Measurements from ENCODE around the gene TBC1D9B.

Gene TBC1D9B

GRCh38 chr5:179865491-179866240 is 42.0 kb downstream of the TBC1D9B start:
- TF ChIP-seq CTCF (IDR thresholded peaks at IDR 0.05) (no peak), ZFX (IDR thresholded peaks at IDR 0.05; ENCODE audit: borderline replicate concordance) (no peak)
- H3K27ac ChIP-seq, result no peak overlapping the region

- no peak for TF ChIP-seq ZFX (IDR thresholded peaks at IDR 0.05; ENCODE audit: borderline replicate concordance)
- TF ChIP-seq CTCF (IDR thresholded peaks at IDR 0.05), result no peak
- H3K27ac ChIP-seq, result no peak overlapping the region
These were observed 43.0 kb downstream of the TBC1D9B start for GRCh38 chr5:179864686-179865085.

GRCh38 chr5:179863449-179864085 is 44.1 kb downstream of the TBC1D9B start:
- no peak for TF ChIP-seq ZFX (IDR thresholded peaks at IDR 0.05; ENCODE audit: borderline replicate concordance)
- TF ChIP-seq CTCF (IDR thresholded peaks at IDR 0.05), result no peak
- no peak overlapping the region for H3K27ac ChIP-seq

GRCh38 chr5:179862891-179863290 is 44.8 kb downstream of the TBC1D9B start:
- no peak overlapping the region for H3K27ac ChIP-seq

GRCh38 chr5:179862296-179862695 is 45.4 kb downstream of the TBC1D9B start:
- no peak overlapping the region for H3K27ac ChIP-seq
- TF ChIP-seq ZFX (IDR thresholded peaks at IDR 0.05; ENCODE audit: borderline replicate concordance) (no peak), CTCF (IDR thresholded peaks at IDR 0.05) (no peak)

More at GRCh38 chr5:179862891-179863290, 44.8 kb downstream of the TBC1D9B start:
- TF ChIP-seq CTCF (IDR thresholded peaks at IDR 0.05) (no peak), ZFX (IDR thresholded peaks at IDR 0.05; ENCODE audit: borderline replicate concordance) (no peak)

GRCh38 chr5:179860301-179860700 is 47.4 kb downstream of the TBC1D9B start:
- H3K27ac ChIP-seq, result no peak overlapping the region
- TF ChIP-seq ZFX (IDR thresholded peaks at IDR 0.05; ENCODE audit: borderline replicate concordance) (no peak), CTCF (IDR thresholded peaks at IDR 0.05) (no peak)

Measured in 22Rv1 (cell line).